K562 (cell line): ENCODE results near the gene EPS8L1. TPM values are rescaled to one million over a fixed set of nuclear protein-coding genes. Genes with fewer than 3 reads are reported as not detected.

Source experiments
- CXXC5 ChIP-seq: fragments of 250-450 bp; sonication (Bioruptor Pico); IDR thresholded peaks from 2 replicates; pipeline ENCODE4 v1.8.0; 2022; ENCODE audit warnings: inconsistent platforms, mild to moderate bottlenecking, moderate library complexity
- FOXM1 ChIP-seq, 2 experiments: fragments of 450-650 bp in 1 of 2; sonication (generic) in 1 of 2; formaldehyde crosslinking in 1 of 2; IDR thresholded peaks; 2 replicates each; pipeline versions ENCODE4 v1.6.1 to v1.9.0; 2017 to 2022; ENCODE audit warnings: low read depth in 2 of 2, mild to moderate bottlenecking in 2 of 2, missing genetic modification reagents in 1 of 2, moderate library complexity in 1 of 2
- HMGXB4 ChIP-seq: sonication (generic); formaldehyde crosslinking; IDR thresholded peaks from 2 replicates; pipeline ENCODE4 v1.8.1; 2023; ENCODE audit warnings: mild to moderate bottlenecking, missing genetic modification reagents
- PCBP2 ChIP-seq: fragments of 200-400 bp; formaldehyde crosslinking; IDR thresholded peaks from 2 replicates; pipeline ENCODE4 v1.6.1; 2018; ENCODE audit warnings: low read length, low read depth, mild to moderate bottlenecking, moderate library complexity; ENCODE audit not compliant: poor library complexity, severe bottlenecking
- POLR2G ChIP-seq: fragments of 200-400 bp; formaldehyde crosslinking; IDR thresholded peaks from 2 replicates; pipeline ENCODE4 v1.6.1; 2017; ENCODE audit warnings: low read depth, mild to moderate bottlenecking, antibody characterized with exemption, low read length, moderate library complexity
- TFAM ChIP-seq: fragments of 250-450 bp; sonication (Bioruptor Pico); conservative IDR thresholded peaks from 2 replicates; pipeline ENCODE4 v1.5.0; 2021; ENCODE audit warnings: mild to moderate bottlenecking, moderate library complexity
- YY1 ChIP-seq, 3 experiments: IDR thresholded peaks; 2 replicates each; pipeline ENCODE4 v1.6.1; 2011; ENCODE audit warnings: low read length in 2 of 3, mild to moderate bottlenecking in 2 of 3, moderate library complexity in 2 of 3, borderline replicate concordance in 1 of 3, control low read depth in 1 of 3, low read depth in 1 of 3; ENCODE audit not compliant: insufficient read depth in 3 of 3, insufficient replicate concordance in 2 of 3, control insufficient read depth in 1 of 3, insufficient read length in 1 of 3; ENCODE audit errors: extremely low read depth in 1 of 3
- polyA plus RNA-seq, 8 experiments: library from polyadenylated mRNA; depleted of rRNA in 4 of 8; stranded (reverse) in 5 of 8; unstranded in 3 of 8; fragments of >200 nt; fragmentation: Nextera tagmentation in 2 of 8; fragmentation: Illumina TruSeq in 1 of 8; extraction: Ambion mirVana in 2 of 8; extraction: Trizol in 1 of 8; gene quantifications; 2 replicates each; pipeline versions ENCODE4 v1.2.1 to v1.2.3, GENCODE V29; 2011 to 2014; ENCODE audit warnings: inconsistent platforms in 1 of 8, missing spikeins in 1 of 8
- total RNA-seq, 7 experiments: library from RNA; depleted of rRNA in 6 of 7; stranded (reverse); fragments of >200 nt in 6 of 7; fragmentation: Illumina TruSeq in 2 of 7; extraction: Trizol in 2 of 7; gene quantifications; 2 replicates each; pipeline versions ENCODE4 v1.2.1 to v1.2.3, GENCODE V29; 2011 to 2021; ENCODE audit warnings: low replicate concordance in 1 of 7
- TF ChIP-seq, protein P1 (sequence below): fragments of 250-450 bp; sonication (Bioruptor Pico); IDR thresholded peaks from 2 replicates; pipeline ENCODE4 v1.9.0; 2021; ENCODE audit warnings: mild to moderate bottlenecking, inconsistent platforms

Gene EPS8L1
- total and polyA plus RNA-seq, 9 of the 15 experiments (the other 6 are each of a cell fraction or from before 2014, with no cell fraction given) = 0.35 to 22.1 (median 11.9) TPM

DNA sequence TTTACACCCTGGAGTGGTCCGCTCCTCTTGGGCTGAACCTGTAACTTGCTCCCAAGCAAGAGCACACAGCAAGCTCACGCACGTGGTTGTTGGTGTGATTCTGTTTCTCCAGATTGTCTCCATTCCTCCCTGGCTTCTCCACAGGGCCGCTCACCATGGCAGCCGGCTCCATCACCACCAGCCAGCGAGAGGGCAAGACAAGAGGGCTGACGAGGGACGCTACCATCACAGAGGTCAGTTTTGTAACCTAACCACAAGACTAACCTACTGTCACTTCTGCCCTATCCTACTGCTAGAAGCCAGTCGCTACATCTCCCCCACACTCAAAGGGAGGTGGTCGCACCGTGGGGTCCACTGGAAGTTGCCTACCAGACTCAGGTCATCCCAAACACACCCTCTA, 33.0 kb upstream of the EPS8L1 start (continued):
- TF ChIP-seq HMGXB4 (CRISPR knock-in tag) = 0 out of 2 replicates have a peak, but pooled peaks have one; percentile 21
- TF ChIP-seq FOXM1 (IDR thresholded peaks at IDR 0.05; ENCODE audit: low read depth) = no peak
- TF ChIP-seq FOXM1 (CRISPR knock-in tag; IDR thresholded peaks at IDR 0.05; ENCODE audit: low read depth) = no peak
- TF ChIP-seq POLR2G = peak; percentile 56
- no peak for TF ChIP-seq TFAM (CRISPR knock-in tag)
- TF ChIP-seq CXXC5 (CRISPR knock-in tag) = no peak
- TF ChIP-seq, protein P1, sequence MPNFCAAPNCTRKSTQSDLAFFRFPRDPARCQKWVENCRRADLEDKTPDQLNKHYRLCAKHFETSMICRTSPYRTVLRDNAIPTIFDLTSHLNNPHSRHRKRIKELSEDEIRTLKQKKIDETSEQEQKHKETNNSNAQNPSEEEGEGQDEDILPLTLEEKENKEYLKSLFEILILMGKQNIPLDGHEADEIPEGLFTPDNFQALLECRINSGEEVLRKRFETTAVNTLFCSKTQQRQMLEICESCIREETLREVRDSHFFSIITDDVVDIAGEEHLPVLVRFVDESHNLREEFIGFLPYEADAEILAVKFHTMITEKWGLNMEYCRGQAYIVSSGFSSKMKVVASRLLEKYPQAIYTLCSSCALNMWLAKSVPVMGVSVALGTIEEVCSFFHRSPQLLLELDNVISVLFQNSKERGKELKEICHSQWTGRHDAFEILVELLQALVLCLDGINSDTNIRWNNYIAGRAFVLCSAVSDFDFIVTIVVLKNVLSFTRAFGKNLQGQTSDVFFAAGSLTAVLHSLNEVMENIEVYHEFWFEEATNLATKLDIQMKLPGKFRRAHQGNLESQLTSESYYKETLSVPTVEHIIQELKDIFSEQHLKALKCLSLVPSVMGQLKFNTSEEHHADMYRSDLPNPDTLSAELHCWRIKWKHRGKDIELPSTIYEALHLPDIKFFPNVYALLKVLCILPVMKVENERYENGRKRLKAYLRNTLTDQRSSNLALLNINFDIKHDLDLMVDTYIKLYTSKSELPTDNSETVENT = no peak
- TF ChIP-seq PCBP2 = no peak
- TF ChIP-seq YY1 (IDR thresholded peaks at IDR 0.05; ENCODE audit: borderline replicate concordance in 1 of 3, control insufficient read depth in 1 of 3, extremely low read depth in 1 of 3, insufficient read depth in 3 of 3, insufficient read length in 1 of 3, insufficient replicate concordance in 2 of 3, low read depth in 1 of 3, low read length in 2 of 3) = no peak
